Stimulated activated CD4-positive, alpha-beta T cell treated with anti-CD3 and anti-CD28 coated beads, Interleukin-4, amount 100 ng/mL, for 4 hours (primary cell): ENCODE results near the gene DFFB.

Source experiments
- DNase-seq, 2 experiments: peaks; one replicate each; pipeline ENCODE4 v3.0.0-alpha.2; 2020

Gene DFFB

GRCh38 chr1:3834701-3835100, 22.6 kb upstream of the DFFB start:
- no peak for DNase-seq

GRCh38 chr1:3836421-3836820, 20.9 kb upstream of the DFFB start:
- DNase-seq: no peak

GRCh38 chr1:3837200-3837599, 20.1 kb upstream of the DFFB start:
- no peak for DNase-seq

- DNase-seq: no peak
Measured at GRCh38 chr1:3837685-3838084, 19.6 kb upstream of the DFFB start.

GRCh38 chr1:3838788-3839187, 18.5 kb upstream of the DFFB start:
- DNase-seq: no peak

- DNase-seq: no peak
Measured at GRCh38 chr1:3841491-3841890, 15.8 kb upstream of the DFFB start.

GRCh38 chr1:3842912-3843311, 14.4 kb upstream of the DFFB start:
- DNase-seq: no peak

- DNase-seq: no peak
Measured at GRCh38 chr1:3846541-3846940, 10.7 kb upstream of the DFFB start.

GRCh38 chr1:3847081-3847480, 10.2 kb upstream of the DFFB start:
- no peak for DNase-seq

GRCh38 chr1:3850857-3851256, 6.4 kb upstream of the DFFB start:
- DNase-seq: no peak

GRCh38 chr1:3851292-3851691, 6.0 kb upstream of the DFFB start:
- no peak for DNase-seq

- DNase-seq: no peak
Measured at GRCh38 chr1:3852091-3852490, 5.2 kb upstream of the DFFB start.

GRCh38 chr1:3852711-3853485, 4.4 kb upstream of the DFFB start:
- no peak for DNase-seq

- DNase-seq: no peak
Measured at GRCh38 chr1:3857791-3858129, 484 bp downstream of the DFFB start.

GRCh38 chr1:3858231-3858981, 1.1 kb downstream of the DFFB start:
- no peak for DNase-seq

- no peak for DNase-seq
Measured at GRCh38 chr1:3863231-3863935, 6.1 kb downstream of the DFFB start.

- DNase-seq: no peak
Measured at GRCh38 chr1:3864884-3865283, 7.6 kb downstream of the DFFB start.

- no peak for DNase-seq
Measured at GRCh38 chr1:3865606-3866160, 8.4 kb downstream of the DFFB start.

- no peak for DNase-seq
Measured at GRCh38 chr1:3868464-3869006, 11.3 kb downstream of the DFFB start.

- DNase-seq: no peak
Measured at GRCh38 chr1:3869751-3870301, 12.6 kb downstream of the DFFB start.

GRCh38 chr1:3871451-3871805, 14.2 kb downstream of the DFFB start:
- no peak for DNase-seq

GRCh38 chr1:3872546-3872945, 15.3 kb downstream of the DFFB start:
- DNase-seq: no peak

- no peak for DNase-seq
Measured at GRCh38 chr1:3874736-3875135, 17.5 kb downstream of the DFFB start.
